ENCODE results near the gene DAO. TPM values are rescaled to one million over a fixed set of nuclear protein-coding genes. Genes with fewer than 3 reads are reported as not detected.
"Not testable (repeated sequence)": the region's sequence is repeated elsewhere in the genome, so short reads cannot be mapped to it uniquely, and the experiment has no call there.

DAO gene
- total RNA-seq, 2 experiments from 2014 or later: not detected

DNA sequence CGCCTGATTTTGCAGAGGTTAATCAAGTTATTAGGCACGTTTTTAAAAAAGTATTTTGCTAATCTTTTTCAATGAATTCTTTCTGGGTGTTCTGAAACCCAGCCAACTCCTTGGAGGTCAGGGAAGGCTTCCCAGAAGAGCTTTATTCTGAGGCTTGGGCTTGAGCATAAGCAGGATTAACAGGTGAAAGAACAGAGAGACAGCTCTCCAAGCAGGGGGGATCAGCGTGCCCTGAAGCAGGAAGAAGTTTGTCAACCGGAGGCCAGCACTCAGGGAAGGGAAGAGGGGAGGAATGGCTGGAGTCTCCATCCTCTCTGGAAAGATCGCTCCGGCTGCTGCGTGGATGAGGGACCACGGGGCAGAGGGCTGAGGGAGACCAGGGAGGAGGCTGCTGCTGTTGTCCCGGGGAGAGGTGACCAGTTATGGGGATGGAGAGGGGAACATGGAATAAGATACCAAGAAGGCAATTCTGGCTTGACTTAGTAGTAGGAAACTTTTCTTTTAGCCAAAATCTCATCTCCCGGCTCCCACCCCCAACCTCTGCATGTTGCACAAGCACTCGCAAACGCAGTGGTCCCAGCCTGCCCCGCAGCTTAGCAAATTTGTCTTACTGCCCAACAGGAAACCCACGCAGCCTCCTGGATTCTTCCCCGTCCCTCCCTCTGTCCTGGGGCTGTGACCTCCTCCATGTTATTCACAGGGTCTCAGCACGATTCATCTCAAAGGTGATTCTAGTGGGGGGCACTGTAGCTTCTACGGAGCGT is 21.4 kb upstream of the DAO start:
- TF ChIP-seq EZH2phosphoT487 (IDR thresholded peaks at IDR 0.05; ENCODE audit: borderline replicate concordance, low read depth, low read length): no peak
- TF ChIP-seq, protein P1, sequence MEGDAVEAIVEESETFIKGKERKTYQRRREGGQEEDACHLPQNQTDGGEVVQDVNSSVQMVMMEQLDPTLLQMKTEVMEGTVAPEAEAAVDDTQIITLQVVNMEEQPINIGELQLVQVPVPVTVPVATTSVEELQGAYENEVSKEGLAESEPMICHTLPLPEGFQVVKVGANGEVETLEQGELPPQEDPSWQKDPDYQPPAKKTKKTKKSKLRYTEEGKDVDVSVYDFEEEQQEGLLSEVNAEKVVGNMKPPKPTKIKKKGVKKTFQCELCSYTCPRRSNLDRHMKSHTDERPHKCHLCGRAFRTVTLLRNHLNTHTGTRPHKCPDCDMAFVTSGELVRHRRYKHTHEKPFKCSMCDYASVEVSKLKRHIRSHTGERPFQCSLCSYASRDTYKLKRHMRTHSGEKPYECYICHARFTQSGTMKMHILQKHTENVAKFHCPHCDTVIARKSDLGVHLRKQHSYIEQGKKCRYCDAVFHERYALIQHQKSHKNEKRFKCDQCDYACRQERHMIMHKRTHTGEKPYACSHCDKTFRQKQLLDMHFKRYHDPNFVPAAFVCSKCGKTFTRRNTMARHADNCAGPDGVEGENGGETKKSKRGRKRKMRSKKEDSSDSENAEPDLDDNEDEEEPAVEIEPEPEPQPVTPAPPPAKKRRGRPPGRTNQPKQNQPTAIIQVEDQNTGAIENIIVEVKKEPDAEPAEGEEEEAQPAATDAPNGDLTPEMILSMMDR (conservative IDR thresholded peaks at IDR 0.05; ENCODE audit: low read length): no peak
- H3K4me1 ChIP-seq (ENCODE audit: insufficient read depth, low read length, poor library complexity, severe bottlenecking): peaks cover 47% of the 10 kb centered on the region
- intact Hi-C loops (cut with micrococcal nuclease; ENCODE audit: unreplicated experiment): loop anchor here (5.0 kb wide), 1 partner anchor 296 kb away; the partner anchor contains the start of genes ISCU and SART3
- H3K4me2 ChIP-seq (ENCODE audit: low read length): peak overlapping the region; percentile 67
- BruUV-seq (replicated peaks): no TSS peak
- no peak overlapping the region for H3K27ac ChIP-seq (ENCODE audit: low read depth, low read length, poor library complexity, severe bottlenecking)
- 0 out of 2 replicates have a peak, but pooled peaks cover 4% of the 10 kb centered on the region for H3K9me3 ChIP-seq (ENCODE audit: low read length)
- H3K79me2 ChIP-seq (ENCODE audit: insufficient read depth, low read depth, low read length): no peaks in the 10 kb centered on the region
- CTCF ChIA-PET (ENCODE audit: unreplicated experiment): no interaction called here
- H4K20me1 ChIP-seq (ENCODE audit: insufficient read depth, low read length): no peaks in the 10 kb centered on the region
- POLR2A ChIA-PET: interaction anchor here (0.9 to 1.6 kb wide), 7 partner anchors 8 to 195 kb away, joined by 3 to 7 read pairs (median 3); no protein-coding TSS in a partner anchor
- H3K36me3 ChIP-seq (ENCODE audit: insufficient read depth, low read length): peaks cover 4% of the 10 kb centered on the region; the same call in 1 of the 2 replicates
- peak overlapping the region; percentile 67; the same call in 1 of the 2 replicates for H2AFZ ChIP-seq (ENCODE audit: low read length)
- H3K9me2 ChIP-seq (ENCODE audit: insufficient read depth, low read length): no peaks in the 10 kb centered on the region
- peak overlapping the region; percentile 71 for H3K4me3 ChIP-seq (ENCODE audit: low read depth, low read length, poor library complexity, severe bottlenecking)
- DNase-seq (ENCODE audit: low spot score): no peak

DNA sequence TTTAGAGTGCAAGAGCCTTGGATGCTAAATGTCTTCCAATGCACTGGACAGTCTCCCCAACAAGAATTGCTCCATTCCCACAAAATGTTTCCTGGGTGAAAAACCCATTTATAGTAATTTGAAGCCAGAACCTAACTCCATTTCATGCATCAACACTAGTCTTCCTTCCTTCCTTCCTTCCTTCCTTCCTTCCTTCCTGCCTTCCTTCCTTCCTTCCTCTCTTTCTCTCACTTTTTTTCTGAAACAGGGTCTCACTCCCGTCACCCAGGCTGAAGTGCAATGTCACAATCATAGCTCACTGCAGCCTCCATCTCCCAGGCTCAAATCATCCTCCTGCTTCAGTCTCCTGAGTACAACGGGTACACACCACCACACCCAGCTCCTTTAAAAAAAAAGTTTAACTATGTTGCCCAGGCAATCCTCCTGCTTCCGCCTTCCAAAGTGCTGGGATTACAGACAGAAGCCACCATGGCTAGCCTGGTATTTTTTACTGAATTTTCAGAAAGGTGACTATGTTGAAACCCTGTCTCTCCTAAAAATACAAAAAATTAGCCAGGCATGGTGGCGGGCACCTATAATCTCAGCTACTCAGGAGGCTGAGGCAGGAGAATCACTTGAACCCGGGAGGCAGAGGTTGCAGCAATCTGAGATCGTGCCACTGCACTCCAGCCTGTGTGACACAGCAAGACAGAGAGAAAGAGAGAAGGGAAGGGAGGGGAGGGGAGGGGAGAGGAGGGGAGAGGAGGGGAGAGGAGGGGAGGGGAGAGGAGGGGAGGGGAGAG is 20.6 kb upstream of the DAO start:
- not testable (repeated sequence) for H3K4me3 ChIP-seq (ENCODE audit: low read depth, low read length, poor library complexity, severe bottlenecking); H3K9me3 ChIP-seq (ENCODE audit: low read length); H3K79me2 ChIP-seq (ENCODE audit: insufficient read depth, low read depth, low read length); H2AFZ ChIP-seq (ENCODE audit: low read length); DNase-seq (ENCODE audit: low spot score); H3K36me3 ChIP-seq (ENCODE audit: insufficient read depth, low read length); H3K9me2 ChIP-seq (ENCODE audit: insufficient read depth, low read length); BruUV-seq (replicated peaks); H4K20me1 ChIP-seq (ENCODE audit: insufficient read depth, low read length); H3K27ac ChIP-seq (ENCODE audit: low read depth, low read length, poor library complexity, severe bottlenecking)
- CTCF ChIA-PET (ENCODE audit: unreplicated experiment): interaction anchor here (0.6 kb wide), 1 partner anchor 21 kb away, joined by 4 read pairs; no protein-coding TSS in a partner anchor
- POLR2A ChIA-PET: interaction anchor here (0.6 to 1.6 kb wide), 7 partner anchors 9 to 319 kb away, joined by 3 to 7 read pairs (median 3); no protein-coding TSS in a partner anchor
- intact Hi-C loops (cut with micrococcal nuclease; ENCODE audit: unreplicated experiment): loop anchor here (5.0 kb wide), 1 partner anchor 297 kb away; the partner anchor contains the start of genes ISCU and SART3
- Histone ChIP-seq H3K4me2 (ENCODE audit: low read length) (peak overlapping the region; percentile 67), H3K4me1 (ENCODE audit: insufficient read depth, low read length, poor library complexity, severe bottlenecking) (peaks cover 47% of the 10 kb centered on the region)

DNA sequence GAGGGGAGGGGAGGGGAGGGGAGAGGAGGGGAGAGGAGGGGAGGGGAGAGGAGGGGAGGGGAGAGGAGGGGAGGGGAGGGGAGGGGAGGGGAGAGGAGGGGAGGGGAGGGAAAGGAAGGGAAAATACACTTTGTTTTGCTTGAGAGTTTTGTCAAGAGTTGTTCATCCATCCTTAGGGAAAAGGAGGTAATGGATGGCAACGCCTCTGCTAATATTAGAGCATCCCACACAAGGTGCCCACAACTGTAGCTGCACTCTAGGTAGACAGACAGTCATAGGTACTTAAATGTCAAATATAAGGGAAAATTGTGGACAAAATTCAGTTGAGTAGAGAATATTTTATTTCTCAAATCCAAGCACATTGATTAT is 20.0 kb upstream of the DAO start:
- no peaks in the 10 kb centered on the region for H3K79me2 ChIP-seq (ENCODE audit: insufficient read depth, low read depth, low read length)
- POLR2A ChIA-PET: interaction anchor here (0.6 to 1.6 kb wide), 4 partner anchors 8 to 319 kb away, joined by 3 to 7 read pairs (median 4); no protein-coding TSS in a partner anchor
- BruUV-seq (replicated peaks): no TSS peak
- peaks cover 3% of the 10 kb centered on the region; the same call in 1 of the 2 replicates for H3K36me3 ChIP-seq (ENCODE audit: insufficient read depth, low read length)
- no peak overlapping the region for H3K4me2 ChIP-seq (ENCODE audit: low read length)
- peak overlapping the region; percentile 0; the same call in 1 of the 2 replicates for H2AFZ ChIP-seq (ENCODE audit: low read length)
- H4K20me1 ChIP-seq (ENCODE audit: insufficient read depth, low read length): no peaks in the 10 kb centered on the region
- intact Hi-C loops (cut with micrococcal nuclease; ENCODE audit: unreplicated experiment): loop anchor here (5.0 kb wide), 1 partner anchor 298 kb away; the partner anchor contains the start of genes ISCU and SART3
- CTCF ChIA-PET (ENCODE audit: unreplicated experiment): interaction anchor here (0.6 kb wide), 1 partner anchor 22 kb away, joined by 4 read pairs; no protein-coding TSS in a partner anchor
- no peak overlapping the region for H3K27ac ChIP-seq (ENCODE audit: low read depth, low read length, poor library complexity, severe bottlenecking)
- DNase-seq (ENCODE audit: low spot score): no peak
- H3K9me2 ChIP-seq (ENCODE audit: insufficient read depth, low read length): no peaks in the 10 kb centered on the region
- TF ChIP-seq, protein P1 (conservative IDR thresholded peaks at IDR 0.05; ENCODE audit: low read length): no peak
- TF ChIP-seq EZH2phosphoT487 (IDR thresholded peaks at IDR 0.05; ENCODE audit: borderline replicate concordance, low read depth, low read length): no peak
- H3K4me1 ChIP-seq (ENCODE audit: insufficient read depth, low read length, poor library complexity, severe bottlenecking): peaks cover 47% of the 10 kb centered on the region
- 0 out of 2 replicates have a peak, but pooled peaks cover 3% of the 10 kb centered on the region for H3K9me3 ChIP-seq (ENCODE audit: low read length)
- H3K4me3 ChIP-seq (ENCODE audit: low read depth, low read length, poor library complexity, severe bottlenecking): no peak overlapping the region
